NCI-H82 treated with DMSO at 0.1 percent for 48 hours (cell line): ENCODE measurements around the gene WNK2.
"Not testable (repeated sequence)": the region's sequence is repeated elsewhere in the genome, so short reads cannot be mapped to it uniquely, and the experiment has no call there.

Experiments used
- DNase-seq: peaks from one replicate; lab custom pipeline; 2025; ENCODE audit not compliant: unreplicated experiment; lab: John Stamatoyannopoulos, UW

Gene WNK2

GRCh38 chr9:93304574-93305496 is 120.9 kb downstream of the WNK2 start:
- no peak for DNase-seq

GRCh38 chr9:93305497-93306020 is 121.6 kb downstream of the WNK2 start:
- peak; percentile 12 for DNase-seq

DNA sequence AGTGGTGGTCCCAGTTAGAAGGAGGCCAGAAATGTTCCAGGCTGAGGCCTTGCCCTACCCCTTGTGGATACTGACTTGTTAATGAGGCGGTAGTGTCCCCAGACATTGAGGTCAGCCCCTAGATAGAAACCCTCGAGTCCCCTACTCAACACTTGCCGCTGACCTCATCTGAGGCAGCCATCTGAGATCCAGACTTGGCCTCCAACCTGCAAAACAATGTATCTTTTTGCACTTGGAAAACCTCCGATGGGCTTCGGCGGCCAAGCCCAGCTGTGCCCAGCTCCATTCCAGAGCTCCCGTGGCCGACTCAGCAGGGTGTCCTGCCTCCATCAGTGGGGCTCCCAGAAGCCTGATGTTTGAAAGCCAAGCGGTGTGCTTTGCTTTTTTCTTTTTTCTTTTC is 122.1 kb downstream of the WNK2 start:
- no peak for DNase-seq

DNA sequence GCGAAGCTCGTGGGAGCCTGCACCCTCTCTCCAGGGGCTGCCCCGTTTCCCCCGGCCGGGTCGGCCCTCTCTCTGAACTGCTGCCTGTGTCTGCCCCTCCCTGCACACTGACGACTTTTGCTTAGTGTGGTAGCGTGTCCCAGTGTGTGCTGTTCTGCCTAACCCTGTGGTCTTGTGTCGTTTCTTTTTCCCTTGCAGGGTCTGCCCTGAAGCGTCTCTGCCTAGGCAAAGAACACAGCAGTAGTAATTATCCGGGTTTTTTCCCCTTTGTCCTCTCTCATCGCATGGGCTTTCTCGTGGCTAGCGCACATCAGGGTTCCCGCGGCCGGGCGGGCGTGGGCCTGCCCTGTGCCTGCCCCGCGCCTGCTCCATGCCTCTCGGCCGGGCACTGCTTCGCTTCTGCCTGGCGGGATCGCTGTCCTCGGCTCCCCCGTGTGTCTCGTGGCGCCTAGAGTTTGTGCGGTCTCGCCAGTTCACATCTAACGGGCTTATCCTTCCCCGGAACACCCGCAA is 122.7 kb downstream of the WNK2 start:
- no peak for DNase-seq

DNA sequence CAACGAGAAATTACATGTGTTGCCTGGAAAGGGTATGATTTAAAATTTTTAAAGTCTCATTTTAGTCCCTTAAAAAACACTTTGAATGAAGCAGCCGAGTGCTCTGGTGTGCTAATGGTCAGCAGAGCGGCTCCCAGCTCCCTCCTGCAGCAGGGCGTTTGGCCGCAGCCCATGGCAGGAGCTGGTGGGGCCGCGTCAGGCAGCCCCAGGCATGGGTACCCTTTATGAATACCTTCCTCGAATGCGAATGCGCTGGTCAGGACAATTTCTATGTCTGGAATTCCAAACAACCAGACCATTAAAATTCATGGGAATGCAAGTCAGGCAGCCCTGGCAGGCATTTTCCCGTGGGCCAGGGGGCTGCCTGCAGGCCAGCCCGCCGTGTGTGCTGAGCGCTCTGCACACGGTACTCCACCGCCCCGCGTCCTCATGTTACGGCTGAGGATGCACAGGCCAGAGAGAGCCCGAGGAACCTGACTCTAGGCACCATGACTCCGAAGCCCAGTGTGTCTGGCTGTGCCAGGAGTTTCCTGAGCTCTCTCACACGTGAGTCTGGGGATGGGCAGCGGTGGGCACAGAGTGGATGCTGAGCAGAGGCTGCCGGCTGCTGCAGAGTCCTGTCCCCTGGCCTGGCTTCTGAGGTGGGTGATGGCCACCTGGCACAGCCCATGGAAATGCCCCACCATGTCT is 123.7 kb downstream of the WNK2 start:
- DNase-seq: no peak

DNA sequence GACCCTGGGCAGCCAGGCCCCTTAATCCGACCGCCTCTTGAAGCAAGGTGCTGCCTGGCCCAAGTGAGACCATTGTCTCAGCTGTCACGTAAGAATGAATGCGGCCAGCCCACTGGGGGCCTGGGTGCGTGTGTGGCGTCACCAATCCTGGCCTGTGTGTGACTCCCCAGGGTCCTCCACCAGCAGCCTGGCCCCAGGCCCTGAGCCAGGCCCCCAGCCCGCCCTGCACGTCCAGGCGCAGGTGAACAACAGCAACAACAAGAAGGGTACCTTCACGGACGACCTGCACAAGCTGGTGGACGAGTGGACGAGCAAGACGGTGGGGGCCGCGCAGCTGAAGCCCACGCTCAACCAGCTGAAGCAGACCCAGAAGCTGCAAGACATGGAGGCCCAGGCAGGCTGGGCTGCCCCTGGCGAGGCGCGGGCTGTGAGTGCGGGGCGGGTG is 124.2 kb downstream of the WNK2 start:
- no peak for DNase-seq

GRCh38 chr9:93308676-93309075 is 124.7 kb downstream of the WNK2 start:
- DNase-seq: no peak

- DNase-seq: no peak
These were observed 126.0 kb downstream of the WNK2 start for GRCh38 chr9:93309889-93310425.

GRCh38 chr9:93315118-93315517 is 131.2 kb downstream of the WNK2 start:
- DNase-seq: no peak

GRCh38 chr9:93315960-93316359 is 132.0 kb downstream of the WNK2 start:
- DNase-seq: no peak

- DNase-seq: no peak
These were observed 133.0 kb downstream of the WNK2 start for GRCh38 chr9:93316726-93317494.

DNA sequence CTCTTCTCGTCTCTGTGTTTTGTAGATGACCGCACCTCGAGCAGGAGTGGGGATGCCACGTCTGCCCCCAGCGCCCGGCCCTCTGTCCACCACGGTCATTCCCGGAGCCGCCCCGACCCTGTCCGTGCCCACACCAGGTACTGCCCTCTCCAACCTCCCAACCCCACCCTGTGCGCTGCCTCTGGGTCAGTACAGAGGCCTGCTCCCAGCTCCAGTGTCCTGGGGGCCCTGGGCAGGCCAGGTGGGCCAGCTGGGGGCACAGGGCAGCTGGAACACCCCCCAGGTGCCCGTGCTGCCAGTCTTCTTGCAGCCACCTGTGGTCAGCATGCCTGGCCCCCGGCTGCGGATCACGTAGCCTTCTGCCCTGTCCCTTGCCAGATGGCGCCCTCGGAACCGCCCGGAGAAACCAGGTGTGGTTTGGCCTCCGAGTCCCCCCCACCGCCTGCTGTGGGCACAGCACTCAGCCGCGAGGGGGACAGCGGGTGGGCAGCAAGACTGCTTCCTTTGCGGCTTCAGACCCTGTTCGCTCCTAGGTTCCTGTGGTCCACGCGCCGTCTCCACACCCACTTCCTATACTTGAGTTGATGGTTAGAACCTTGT is 133.7 kb downstream of the WNK2 start:
- DNase-seq: no peak

DNA sequence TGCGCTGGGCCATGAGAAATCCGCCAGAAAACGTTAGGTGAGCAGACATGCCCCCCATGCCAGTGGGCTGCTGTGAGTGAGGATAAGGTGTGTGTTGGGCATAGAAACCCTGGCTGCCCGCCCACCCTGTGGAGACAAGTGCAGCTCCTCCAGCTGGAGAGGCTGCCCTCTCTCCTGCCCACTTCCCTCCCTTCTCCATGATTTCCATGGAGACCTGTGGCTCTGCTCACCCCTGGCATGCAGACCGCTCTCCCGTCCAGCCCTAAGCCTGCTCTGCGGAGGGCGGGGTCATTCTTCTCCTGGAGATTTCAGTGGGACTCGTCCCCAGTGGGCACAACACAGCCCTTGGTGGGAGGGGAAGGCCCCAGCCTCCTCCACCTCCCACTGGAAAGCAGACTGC is 134.5 kb downstream of the WNK2 start:
- no peak for DNase-seq

DNA sequence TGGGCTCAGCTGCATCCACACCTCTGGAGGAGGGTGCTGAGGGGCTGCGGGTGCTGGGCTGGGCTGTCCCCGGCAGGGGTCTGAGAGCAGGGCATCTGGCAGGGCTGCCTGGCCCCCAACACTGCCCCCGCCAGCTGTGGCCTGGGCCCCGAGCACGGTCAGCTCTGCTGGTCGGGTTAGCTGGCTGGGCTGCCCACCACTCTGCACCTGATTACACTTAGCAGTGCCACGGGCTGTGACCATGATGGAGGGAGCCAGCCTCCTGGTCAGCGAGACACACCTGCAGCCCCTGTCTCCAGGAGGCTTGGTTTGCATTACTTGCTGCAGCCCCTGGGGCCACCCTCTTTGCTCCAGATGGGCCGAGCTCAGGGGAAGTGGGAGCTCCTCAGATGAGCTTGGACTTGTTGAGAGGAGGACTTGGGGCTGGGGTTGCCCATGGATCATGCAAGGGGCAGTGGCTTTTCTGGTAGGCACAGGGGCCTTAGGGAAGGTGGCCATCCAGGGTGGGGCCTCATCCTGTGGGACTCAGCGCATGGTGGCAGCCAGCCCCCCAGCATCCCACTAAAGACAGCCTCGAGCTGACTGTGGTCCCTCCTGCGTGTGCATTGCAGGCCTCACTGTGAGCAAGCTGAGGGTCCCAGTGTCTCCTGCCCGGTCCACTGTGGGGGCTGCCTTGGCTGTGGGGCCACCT is 135.5 kb downstream of the WNK2 start:
- no peak for DNase-seq

GRCh38 chr9:93319992-93320500 is 136.1 kb downstream of the WNK2 start:
- DNase-seq: no peak

- DNase-seq: no peak
These were observed 136.8 kb downstream of the WNK2 start for GRCh38 chr9:93320591-93321219.

GRCh38 chr9:93321220-93321610 is 137.3 kb downstream of the WNK2 start:
- DNase-seq: no peak

- DNase-seq: not testable (repeated sequence)
These were observed 139.6 kb downstream of the WNK2 start for GRCh38 chr9:93323446-93323954.
